ENCODE data around the gene CD28.
"Not testable (repeated sequence)": the region's sequence is repeated elsewhere in the genome, so short reads cannot be mapped to it uniquely, and the experiment has no call there.

The CD28 gene

GRCh38 chr2:203691149-203691548 lies 15.3 kb upstream of the CD28 start:
- H3K4me3 ChIP-seq (replicated peaks; ENCODE audit: low read depth, low read length): no peak overlapping the region
- TF ChIP-seq, protein P1, sequence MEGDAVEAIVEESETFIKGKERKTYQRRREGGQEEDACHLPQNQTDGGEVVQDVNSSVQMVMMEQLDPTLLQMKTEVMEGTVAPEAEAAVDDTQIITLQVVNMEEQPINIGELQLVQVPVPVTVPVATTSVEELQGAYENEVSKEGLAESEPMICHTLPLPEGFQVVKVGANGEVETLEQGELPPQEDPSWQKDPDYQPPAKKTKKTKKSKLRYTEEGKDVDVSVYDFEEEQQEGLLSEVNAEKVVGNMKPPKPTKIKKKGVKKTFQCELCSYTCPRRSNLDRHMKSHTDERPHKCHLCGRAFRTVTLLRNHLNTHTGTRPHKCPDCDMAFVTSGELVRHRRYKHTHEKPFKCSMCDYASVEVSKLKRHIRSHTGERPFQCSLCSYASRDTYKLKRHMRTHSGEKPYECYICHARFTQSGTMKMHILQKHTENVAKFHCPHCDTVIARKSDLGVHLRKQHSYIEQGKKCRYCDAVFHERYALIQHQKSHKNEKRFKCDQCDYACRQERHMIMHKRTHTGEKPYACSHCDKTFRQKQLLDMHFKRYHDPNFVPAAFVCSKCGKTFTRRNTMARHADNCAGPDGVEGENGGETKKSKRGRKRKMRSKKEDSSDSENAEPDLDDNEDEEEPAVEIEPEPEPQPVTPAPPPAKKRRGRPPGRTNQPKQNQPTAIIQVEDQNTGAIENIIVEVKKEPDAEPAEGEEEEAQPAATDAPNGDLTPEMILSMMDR (IDR thresholded peaks at IDR 0.05; ENCODE audit: insufficient read depth, low read length, poor library complexity, severe bottlenecking): no peak
- H3K27me3 ChIP-seq (replicated peaks; ENCODE audit: control insufficient read depth, insufficient read depth, low read length): no peaks in the 10 kb centered on the region
- H3K36me3 ChIP-seq (ENCODE audit: control insufficient read depth, insufficient read depth, low read length): no peaks in the 10 kb centered on the region
- no peak for DNase-seq (ENCODE audit: extremely low read depth, insufficient read length)

DNA sequence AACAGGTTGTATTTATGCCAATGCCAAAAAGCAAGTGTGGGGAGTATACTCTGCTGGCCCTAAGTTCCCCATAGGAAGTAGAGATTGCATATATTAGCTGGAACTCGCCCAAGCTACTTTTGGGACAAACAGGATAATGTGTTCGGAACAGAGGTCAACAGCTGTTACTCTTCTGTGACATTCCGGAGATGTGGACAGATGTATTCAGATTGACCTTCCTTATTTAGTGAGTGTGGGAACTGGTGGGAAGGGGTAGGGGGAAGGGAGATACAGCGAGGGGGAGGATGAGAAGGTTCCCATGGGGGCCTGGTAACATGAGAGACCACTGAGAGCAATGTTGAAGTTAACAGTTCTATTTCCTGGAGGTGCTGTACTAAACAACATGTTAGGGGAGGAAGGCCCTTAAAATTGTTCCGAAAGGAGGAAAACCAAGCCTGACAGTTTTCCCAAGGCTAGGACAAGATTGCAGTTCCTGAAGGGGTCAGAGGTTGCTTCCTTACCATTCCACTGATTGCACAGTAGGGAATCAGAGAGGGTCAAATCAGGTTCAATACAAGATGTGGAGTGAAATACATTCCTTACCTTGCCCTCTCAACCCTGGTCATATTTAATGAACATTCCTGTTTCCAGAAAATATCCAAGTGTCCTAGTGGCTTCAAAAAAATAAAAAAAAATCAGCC lies 14.3 kb upstream of the CD28 start:
- Histone ChIP-seq H3K36me3 (ENCODE audit: control insufficient read depth, insufficient read depth, low read length) (no peaks in the 10 kb centered on the region), H3K4me3 (replicated peaks; ENCODE audit: low read depth, low read length) (no peak overlapping the region), H3K27me3 (replicated peaks; ENCODE audit: control insufficient read depth, insufficient read depth, low read length) (no peaks in the 10 kb centered on the region)
- TF ChIP-seq, protein P1 (IDR thresholded peaks at IDR 0.05; ENCODE audit: insufficient read depth, low read length, poor library complexity, severe bottlenecking): no peak
- DNase-seq (ENCODE audit: extremely low read depth, insufficient read length): no peak

GRCh38 chr2:203693242-203693879 lies 13.1 kb upstream of the CD28 start:
- no peak overlapping the region for H3K4me3 ChIP-seq (replicated peaks; ENCODE audit: low read depth, low read length)
- no peak for DNase-seq (ENCODE audit: extremely low read depth, insufficient read length)
- TF ChIP-seq, protein P1 (IDR thresholded peaks at IDR 0.05; ENCODE audit: insufficient read depth, low read length, poor library complexity, severe bottlenecking): no peak
- H3K27me3 ChIP-seq (replicated peaks; ENCODE audit: control insufficient read depth, insufficient read depth, low read length): no peaks in the 10 kb centered on the region
- H3K36me3 ChIP-seq (ENCODE audit: control insufficient read depth, insufficient read depth, low read length): no peaks in the 10 kb centered on the region

DNA sequence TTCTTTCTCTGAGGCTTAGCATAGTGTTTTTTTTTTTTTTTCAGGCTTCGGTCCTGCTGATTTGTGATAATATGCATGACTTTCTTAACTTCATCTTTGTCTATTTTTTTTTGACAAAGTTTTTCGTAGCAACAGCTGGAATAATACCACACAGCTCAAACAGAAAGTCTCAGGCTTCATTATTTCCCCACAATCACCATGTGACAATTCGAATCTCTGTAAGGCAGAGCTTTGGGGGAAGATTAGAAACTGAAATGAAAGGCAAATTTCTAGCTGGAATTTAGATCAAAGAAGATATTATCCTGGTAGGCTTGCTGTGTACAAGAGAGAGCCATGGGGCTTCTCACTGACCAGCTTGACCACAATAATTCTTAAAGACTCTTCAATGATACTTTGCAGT lies 12.2 kb upstream of the CD28 start:
- DNase-seq (ENCODE audit: extremely low read depth, insufficient read length): no peak
- H3K27me3 ChIP-seq (replicated peaks; ENCODE audit: control insufficient read depth, insufficient read depth, low read length): no peaks in the 10 kb centered on the region
- H3K4me3 ChIP-seq (replicated peaks; ENCODE audit: low read depth, low read length): no peak overlapping the region
- TF ChIP-seq, protein P1 (IDR thresholded peaks at IDR 0.05; ENCODE audit: insufficient read depth, low read length, poor library complexity, severe bottlenecking): no peak
- no peaks in the 10 kb centered on the region for H3K36me3 ChIP-seq (ENCODE audit: control insufficient read depth, insufficient read depth, low read length)

- Histone ChIP-seq H3K36me3 (ENCODE audit: control insufficient read depth, insufficient read depth, low read length) (no peaks in the 10 kb centered on the region), H3K4me3 (replicated peaks; ENCODE audit: low read depth, low read length) (no peak overlapping the region), H3K27me3 (replicated peaks; ENCODE audit: control insufficient read depth, insufficient read depth, low read length) (no peaks in the 10 kb centered on the region)
- DNase-seq (ENCODE audit: extremely low read depth, insufficient read length): no peak
- TF ChIP-seq, protein P1 (IDR thresholded peaks at IDR 0.05; ENCODE audit: insufficient read depth, low read length, poor library complexity, severe bottlenecking): no peak
These were observed 9.2 kb upstream of the CD28 start for GRCh38 chr2:203697190-203697589.

- DNase-seq (ENCODE audit: extremely low read depth, insufficient read length); H3K36me3 ChIP-seq (ENCODE audit: control insufficient read depth, insufficient read depth, low read length); H3K27me3 ChIP-seq (replicated peaks; ENCODE audit: control insufficient read depth, insufficient read depth, low read length); H3K4me3 ChIP-seq (replicated peaks; ENCODE audit: low read depth, low read length): not testable (repeated sequence)
These were observed 8.7 kb upstream of the CD28 start for GRCh38 chr2:203697763-203698162.

- H3K4me3 ChIP-seq (replicated peaks; ENCODE audit: low read depth, low read length); DNase-seq (ENCODE audit: extremely low read depth, insufficient read length); H3K36me3 ChIP-seq (ENCODE audit: control insufficient read depth, insufficient read depth, low read length); H3K27me3 ChIP-seq (replicated peaks; ENCODE audit: control insufficient read depth, insufficient read depth, low read length): not testable (repeated sequence)
These were observed 8.0 kb upstream of the CD28 start for GRCh38 chr2:203698410-203698809.
